ENCODE results near the gene EFCAB12.

DNA sequence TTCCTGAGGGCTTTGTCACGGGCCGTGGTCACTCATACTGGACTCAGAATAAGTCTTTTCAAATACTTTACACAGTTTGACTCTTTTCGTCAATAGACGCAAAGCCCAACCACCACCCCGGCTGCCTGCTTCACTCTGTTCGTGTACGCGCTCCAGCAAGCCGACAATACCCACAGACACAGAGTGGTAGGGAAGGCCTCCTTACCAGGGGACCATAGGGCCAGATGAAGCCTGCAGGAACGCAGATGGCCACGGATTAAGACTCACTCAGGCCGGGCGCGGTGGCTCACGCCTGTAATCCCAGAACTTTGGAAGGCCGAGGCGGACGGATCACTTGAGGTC is 29.7 kb downstream of the EFCAB12 start:
- TF ChIP-seq CTCF (conservative IDR thresholded peaks at IDR 0.05) (no peak), EZH2 (IDR thresholded peaks at IDR 0.05; ENCODE audit: low read depth) (no peak)
